Measurements from ENCODE around the gene TTF1.

Gene TTF1

DNA sequence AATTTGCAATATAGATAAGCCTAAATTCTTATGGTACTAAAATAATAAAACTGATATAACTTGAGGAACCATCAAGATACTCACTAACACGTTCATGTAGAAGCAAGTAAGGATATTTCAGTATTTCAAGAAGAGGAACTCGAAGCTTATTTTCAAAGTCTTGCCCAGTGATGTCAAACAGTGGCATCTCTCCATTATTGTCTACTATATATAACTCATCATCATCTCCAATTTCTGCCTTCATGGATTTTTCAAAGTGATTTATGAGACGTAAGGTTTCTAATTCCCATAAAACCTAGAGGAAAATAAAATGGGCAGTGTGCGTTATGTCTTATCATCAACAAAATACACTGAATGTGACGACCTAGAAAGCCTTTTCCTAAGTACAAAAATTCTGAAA is 60.5 kb downstream of the TTF1 start:
- Histone ChIP-seq H3K4me3 (ENCODE audit: low read length in 2 of 2) (no peak overlapping the region), H3K4me1 (ENCODE audit: control insufficient read depth, insufficient read depth, low read length) (no peaks in the 10 kb centered on the region), H3K27ac (ENCODE audit: low read length) (no peak overlapping the region), H3K9me3 (ENCODE audit: control insufficient read depth in 2 of 2, low read length in 2 of 2) (no peaks in the 10 kb centered on the region), H3K27me3 (ENCODE audit: control insufficient read depth in 1 of 2, insufficient read depth in 2 of 2, low read length in 2 of 2) (no peaks in the 10 kb centered on the region), H3K9ac (ENCODE audit: low read length in 2 of 2) (no peak overlapping the region), H3K36me3 (ENCODE audit: control insufficient read depth in 2 of 2, insufficient read depth in 2 of 2, low read length in 2 of 2) (peaks cover 52 to 60% of the 10 kb centered on the region in 2 donors)

DNA sequence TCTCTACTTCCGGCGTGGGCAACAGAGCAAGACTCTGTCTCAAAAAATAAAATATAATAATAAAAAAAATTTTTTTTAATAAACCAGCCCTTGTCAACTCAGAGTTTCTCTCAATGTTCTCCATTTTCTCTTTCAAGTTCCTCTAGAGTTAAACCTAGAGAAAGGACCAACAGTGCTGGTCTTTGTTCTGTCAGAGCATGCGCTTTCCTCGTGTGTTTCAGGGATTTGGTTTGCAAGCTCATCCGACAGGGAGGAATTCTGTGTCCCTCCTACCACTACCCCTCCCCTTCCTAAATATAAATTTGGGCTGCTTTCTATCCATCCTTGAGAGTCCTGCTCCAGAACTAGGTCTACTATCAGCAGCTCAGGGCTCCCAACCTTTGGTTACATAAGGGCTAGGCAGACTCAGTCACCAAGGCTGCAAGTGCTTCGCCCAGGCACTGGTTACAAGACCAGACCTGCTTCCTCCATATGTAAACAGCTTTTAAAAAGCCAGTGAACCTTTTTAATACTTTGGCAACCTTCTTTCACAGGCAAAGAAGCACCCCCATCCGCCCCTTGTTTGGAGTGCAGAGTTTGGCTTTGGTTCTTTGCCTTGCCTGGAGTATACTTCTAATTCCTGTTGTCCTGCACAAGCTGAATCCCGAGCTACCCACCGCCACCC is 65.3 kb downstream of the TTF1 start:
- H3K36me3 ChIP-seq (ENCODE audit: control insufficient read depth in 2 of 2, insufficient read depth in 2 of 2, low read length in 2 of 2), result peaks cover 55 to 60% of the 10 kb centered on the region in 2 donors
- H3K9ac ChIP-seq (ENCODE audit: low read length in 2 of 2), result no peak overlapping the region
- H3K4me3 ChIP-seq (ENCODE audit: low read length in 2 of 2), result no peak overlapping the region
- no peaks in the 10 kb centered on the region for H3K4me1 ChIP-seq (ENCODE audit: control insufficient read depth, insufficient read depth, low read length)
- H3K27ac ChIP-seq (ENCODE audit: low read length), result no peak overlapping the region
- H3K9me3 ChIP-seq (ENCODE audit: control insufficient read depth in 2 of 2, low read length in 2 of 2), result no peaks in the 10 kb centered on the region
- H3K27me3 ChIP-seq (ENCODE audit: control insufficient read depth in 1 of 2, insufficient read depth in 2 of 2, low read length in 2 of 2), result no peaks in the 10 kb centered on the region

- Histone ChIP-seq H3K27ac (ENCODE audit: low read length) (no peak overlapping the region), H3K9ac (ENCODE audit: low read length in 2 of 2) (no peak overlapping the region), H3K4me1 (ENCODE audit: control insufficient read depth, insufficient read depth, low read length) (no peaks in the 10 kb centered on the region), H3K9me3 (ENCODE audit: control insufficient read depth in 2 of 2, low read length in 2 of 2) (no peaks in the 10 kb centered on the region), H3K36me3 (ENCODE audit: control insufficient read depth in 2 of 2, insufficient read depth in 2 of 2, low read length in 2 of 2) (peaks cover 52 to 61% of the 10 kb centered on the region in 2 donors), H3K4me3 (ENCODE audit: low read length in 2 of 2) (no peak overlapping the region), H3K27me3 (ENCODE audit: control insufficient read depth in 1 of 2, insufficient read depth in 2 of 2, low read length in 2 of 2) (no peaks in the 10 kb centered on the region)
These were observed 72.3 kb downstream of the TTF1 start for GRCh38 chr9:132334364-132334763.

DNA sequence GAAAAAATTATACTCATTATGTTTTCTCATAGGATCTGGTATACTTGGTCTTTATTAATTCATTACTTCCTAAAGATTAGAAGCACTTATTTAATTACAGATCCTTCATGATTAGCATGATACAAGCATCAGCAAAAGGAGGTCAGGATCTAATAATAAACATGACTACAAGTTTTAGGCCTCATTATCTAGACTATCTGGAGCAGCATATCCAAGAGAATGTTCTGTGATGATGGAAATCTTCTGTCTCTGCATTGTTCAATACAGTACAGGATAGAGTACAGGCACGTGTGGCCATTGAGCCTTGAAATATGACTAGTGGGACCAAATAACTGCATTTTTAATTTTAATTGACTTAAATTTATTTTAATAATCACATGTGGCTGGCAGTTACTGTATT is 73.1 kb downstream of the TTF1 start:
- no peaks in the 10 kb centered on the region for H3K9me3 ChIP-seq (ENCODE audit: control insufficient read depth in 2 of 2, low read length in 2 of 2)
- H3K27ac ChIP-seq (ENCODE audit: low read length), result no peak overlapping the region
- no peak overlapping the region for H3K4me3 ChIP-seq (ENCODE audit: low read length in 2 of 2)
- peaks cover 53 to 66% of the 10 kb centered on the region in 2 donors for H3K36me3 ChIP-seq (ENCODE audit: control insufficient read depth in 2 of 2, insufficient read depth in 2 of 2, low read length in 2 of 2)
- no peaks in the 10 kb centered on the region for H3K4me1 ChIP-seq (ENCODE audit: control insufficient read depth, insufficient read depth, low read length)
- no peaks in the 10 kb centered on the region for H3K27me3 ChIP-seq (ENCODE audit: control insufficient read depth in 1 of 2, insufficient read depth in 2 of 2, low read length in 2 of 2)
- H3K9ac ChIP-seq (ENCODE audit: low read length in 2 of 2), result no peak overlapping the region

GRCh38 chr9:132328580-132328979 is 78.1 kb downstream of the TTF1 start:
- no peaks in the 10 kb centered on the region for H3K27me3 ChIP-seq (ENCODE audit: control insufficient read depth in 1 of 2, insufficient read depth in 2 of 2, low read length in 2 of 2)
- H3K36me3 ChIP-seq (ENCODE audit: control insufficient read depth in 2 of 2, insufficient read depth in 2 of 2, low read length in 2 of 2), result peaks cover 32 to 50% of the 10 kb centered on the region in 2 donors
- no peaks in the 10 kb centered on the region for H3K4me1 ChIP-seq (ENCODE audit: control insufficient read depth, insufficient read depth, low read length)
- H3K4me3 ChIP-seq (ENCODE audit: low read length in 2 of 2), result no peak overlapping the region
- H3K9ac ChIP-seq (ENCODE audit: low read length in 2 of 2), result no peak overlapping the region
- H3K9me3 ChIP-seq (ENCODE audit: control insufficient read depth in 2 of 2, low read length in 2 of 2), result no peaks in the 10 kb centered on the region
- no peak overlapping the region for H3K27ac ChIP-seq (ENCODE audit: low read length)

DNA sequence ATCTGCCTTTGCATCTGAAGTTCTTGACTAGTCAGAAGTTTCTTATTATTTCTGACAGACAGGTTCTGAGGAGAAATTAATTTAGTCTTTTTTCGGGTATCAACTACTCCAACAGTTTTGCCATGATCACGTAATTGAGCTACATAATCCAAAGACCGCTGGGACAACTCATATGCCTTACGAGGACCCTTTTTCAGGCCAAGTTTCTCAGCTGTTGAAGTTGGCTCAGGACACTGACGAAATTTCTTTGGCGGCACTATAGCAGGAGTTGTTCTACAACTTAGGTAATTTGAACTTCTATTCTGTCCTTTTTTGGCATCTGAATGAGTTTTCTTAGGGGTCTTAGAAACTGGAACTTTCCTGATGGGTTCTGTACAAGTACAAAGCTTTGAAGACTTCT is 79.1 kb downstream of the TTF1 start:
- Histone ChIP-seq H3K36me3 (ENCODE audit: control insufficient read depth in 2 of 2, insufficient read depth in 2 of 2, low read length in 2 of 2) (peaks cover 29 to 46% of the 10 kb centered on the region in 2 donors), H3K27me3 (ENCODE audit: control insufficient read depth in 1 of 2, insufficient read depth in 2 of 2, low read length in 2 of 2) (no peaks in the 10 kb centered on the region)

More for the DNA sequence above, 79.1 kb downstream of the TTF1 start:
- Histone ChIP-seq H3K4me3 (ENCODE audit: low read length in 2 of 2) (no peak overlapping the region), H3K27ac (ENCODE audit: low read length) (no peak overlapping the region), H3K9me3 (ENCODE audit: control insufficient read depth in 2 of 2, low read length in 2 of 2) (no peaks in the 10 kb centered on the region), H3K4me1 (ENCODE audit: control insufficient read depth, insufficient read depth, low read length) (no peaks in the 10 kb centered on the region), H3K9ac (ENCODE audit: low read length in 2 of 2) (no peak overlapping the region)

Data from stomach smooth muscle (tissue), 2 donors.